ENCODE data around the gene IZUMO1R. TPM values are rescaled to one million over a fixed set of nuclear protein-coding genes. Genes with fewer than 3 reads are reported as not detected.
"Not testable (repeated sequence)": the region's sequence is repeated elsewhere in the genome, so short reads cannot be mapped to it uniquely, and the experiment has no call there.

Gene IZUMO1R
- not detected for polyA plus RNA-seq (2013, experiment 1 of 2; ENCODE audit: insufficient read length)
- polyA plus RNA-seq (2013, experiment 2 of 2; ENCODE audit: insufficient read length) = not detected

GRCh38 chr11:94303966-94304958 lies at the start of gene IZUMO1R:
IZUMO1R (plus strand) TSS chr11:94304580; CDS start chr11:94305637, 1,057 bp downstream.
- DNase-seq = peak; percentile 5

GRCh38 chr11:94271885-94272372 lies 32.5 kb upstream of the IZUMO1R start:
- no peak for DNase-seq

- no peak for DNase-seq
Measured at GRCh38 chr11:94272738-94273313, 31.6 kb upstream of the IZUMO1R start.

GRCh38 chr11:94275961-94276360 lies 28.4 kb upstream of the IZUMO1R start:
- no peak for DNase-seq

- no peak for DNase-seq
Measured at GRCh38 chr11:94276943-94277342, 27.4 kb upstream of the IZUMO1R start.

GRCh38 chr11:94278207-94278606 lies 26.2 kb upstream of the IZUMO1R start:
- DNase-seq = not testable (repeated sequence)

- DNase-seq = no peak
Measured at GRCh38 chr11:94279996-94280395, 24.4 kb upstream of the IZUMO1R start.

GRCh38 chr11:94281324-94281723 lies 23.1 kb upstream of the IZUMO1R start:
- DNase-seq = no peak

GRCh38 chr11:94283678-94284077 lies 20.7 kb upstream of the IZUMO1R start:
- no peak for DNase-seq

GRCh38 chr11:94295534-94295933 lies 8.8 kb upstream of the IZUMO1R start:
- no peak for DNase-seq

- no peak for DNase-seq
Measured at GRCh38 chr11:94297985-94298576, 6.3 kb upstream of the IZUMO1R start.

- no peak for DNase-seq
Measured at GRCh38 chr11:94302776-94303175, 1.6 kb upstream of the IZUMO1R start.

GRCh38 chr11:94305146-94305545 lies 766 bp downstream of the IZUMO1R start:
- peak; percentile 10 for DNase-seq

GRCh38 chr11:94307101-94307791 lies 2.9 kb downstream of the IZUMO1R start:
- no peak for DNase-seq

- DNase-seq = no peak
Measured at GRCh38 chr11:94308024-94308423, 3.6 kb downstream of the IZUMO1R start.

- DNase-seq = no peak
Measured at GRCh38 chr11:94309757-94310156, 5.4 kb downstream of the IZUMO1R start.

- DNase-seq = no peak
Measured at GRCh38 chr11:94310191-94310875, 6.0 kb downstream of the IZUMO1R start.

- no peak for DNase-seq
Measured at GRCh38 chr11:94312339-94312738, 8.0 kb downstream of the IZUMO1R start.

- no peak for DNase-seq
Measured at GRCh38 chr11:94314064-94314463, 9.7 kb downstream of the IZUMO1R start.

GRCh38 chr11:94315664-94316063 lies 11.3 kb downstream of the IZUMO1R start:
- no peak for DNase-seq

GRCh38 chr11:94322501-94322900 lies 18.1 kb downstream of the IZUMO1R start:
- DNase-seq = no peak

GRCh38 chr11:94325681-94326080 lies 21.3 kb downstream of the IZUMO1R start:
- no peak for DNase-seq
